HG02759 (cell line): ENCODE results near the gene SACS.

Source experiments
- ATAC-seq: cut with Tn5 transposase; IDR thresholded peaks from one replicate; pipeline ENCODE4 v1.9.1; 2021; ENCODE audit warnings: mild to moderate bottlenecking, moderate library complexity; ENCODE audit not compliant: unreplicated experiment

SACS gene

DNA sequence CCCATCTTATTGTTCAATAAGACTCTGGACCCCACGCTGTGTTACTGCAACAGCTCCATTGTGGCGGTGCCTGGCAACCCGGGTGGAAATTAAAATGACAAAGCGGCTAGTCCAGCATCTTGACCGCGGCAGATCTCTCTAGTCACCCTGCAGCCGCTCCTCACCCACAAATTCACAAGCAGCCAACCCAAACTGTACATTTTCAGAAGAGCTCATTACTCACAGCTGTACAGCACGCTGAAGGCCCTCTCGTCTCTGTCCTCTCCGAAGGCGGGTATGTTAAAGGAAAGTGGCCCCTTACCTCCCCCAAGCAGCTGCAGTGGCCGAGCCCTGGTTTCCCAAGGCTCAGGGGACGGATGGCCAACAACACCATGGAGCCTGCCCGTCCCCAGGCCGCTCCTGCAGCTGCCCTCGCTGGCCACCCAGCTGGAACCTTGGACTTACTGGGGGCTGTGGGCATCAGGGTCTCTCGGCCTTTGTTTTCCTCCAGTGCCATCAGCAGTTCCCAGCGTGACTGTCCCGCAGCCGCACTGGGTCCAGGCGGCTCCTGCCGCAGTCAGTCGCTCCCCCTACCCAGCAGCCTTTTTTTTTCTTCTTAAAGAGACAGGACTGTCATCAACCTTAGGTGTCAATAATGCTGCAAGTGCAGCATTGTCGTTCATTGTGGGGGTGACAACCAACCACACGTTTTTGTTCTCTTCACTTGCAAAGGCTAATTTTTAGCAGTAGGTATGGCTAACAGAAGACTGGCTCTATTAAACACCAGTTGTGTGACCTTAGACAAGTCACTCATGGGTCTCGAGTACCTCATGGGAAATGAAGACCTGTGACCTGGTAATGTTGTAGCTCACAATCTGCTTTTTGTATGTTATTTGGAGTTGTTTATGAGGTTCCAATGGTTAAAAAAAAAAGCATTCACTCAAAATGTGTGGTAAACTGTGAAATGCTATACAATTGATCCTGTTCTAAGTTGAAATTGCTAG, at the start of gene SACS:
SACS (minus strand) TSS at position 532 of the 983 bp plus-strand sequence. CDS start 22,463 bp downstream, outside the sequence.
- no peak for ATAC-seq

GRCh38 chr13:23480324-23480723, 46.8 kb upstream of the SACS start:
- no peak for ATAC-seq

DNA sequence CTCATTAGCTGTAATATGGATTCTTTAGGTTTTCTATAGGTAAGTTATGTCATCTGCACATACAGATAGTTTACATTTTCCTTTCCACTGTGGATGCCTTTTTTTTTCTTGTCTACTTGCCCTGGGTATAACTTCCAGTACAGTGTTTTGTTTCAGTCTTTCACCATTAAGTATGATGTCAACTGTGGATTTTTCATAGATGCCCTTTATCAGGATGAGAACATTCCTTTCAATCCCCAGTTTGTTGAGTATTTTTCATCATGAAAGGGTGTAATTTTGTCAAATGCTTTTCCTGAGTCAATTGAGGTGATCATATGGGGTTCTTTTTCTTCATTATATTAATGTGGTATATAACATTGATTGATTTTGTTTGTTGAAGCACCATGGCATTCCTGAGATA, 43.6 kb upstream of the SACS start:
- no peak for ATAC-seq

DNA sequence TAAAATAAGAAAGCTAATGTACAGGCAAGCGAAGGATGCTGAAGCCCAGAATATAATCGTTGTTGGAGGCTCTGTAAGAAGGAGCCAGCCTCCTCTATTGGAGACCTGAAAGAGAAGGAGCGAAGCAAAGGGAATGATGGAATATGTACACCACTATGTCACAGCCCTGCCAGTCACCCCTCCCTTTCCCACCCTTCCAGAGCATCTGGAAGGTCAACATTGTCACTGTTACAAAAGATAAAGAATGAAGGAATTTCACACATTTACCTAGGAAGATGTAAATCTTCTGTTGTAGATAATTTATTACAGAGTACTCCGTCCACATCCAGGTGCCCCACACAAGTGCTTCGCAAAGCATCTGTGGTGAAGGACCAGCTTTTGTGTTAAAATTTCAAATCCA, 39.7 kb upstream of the SACS start:
- ATAC-seq: no peak

GRCh38 chr13:23472189-23472588, 38.7 kb upstream of the SACS start:
- ATAC-seq: no peak

DNA sequence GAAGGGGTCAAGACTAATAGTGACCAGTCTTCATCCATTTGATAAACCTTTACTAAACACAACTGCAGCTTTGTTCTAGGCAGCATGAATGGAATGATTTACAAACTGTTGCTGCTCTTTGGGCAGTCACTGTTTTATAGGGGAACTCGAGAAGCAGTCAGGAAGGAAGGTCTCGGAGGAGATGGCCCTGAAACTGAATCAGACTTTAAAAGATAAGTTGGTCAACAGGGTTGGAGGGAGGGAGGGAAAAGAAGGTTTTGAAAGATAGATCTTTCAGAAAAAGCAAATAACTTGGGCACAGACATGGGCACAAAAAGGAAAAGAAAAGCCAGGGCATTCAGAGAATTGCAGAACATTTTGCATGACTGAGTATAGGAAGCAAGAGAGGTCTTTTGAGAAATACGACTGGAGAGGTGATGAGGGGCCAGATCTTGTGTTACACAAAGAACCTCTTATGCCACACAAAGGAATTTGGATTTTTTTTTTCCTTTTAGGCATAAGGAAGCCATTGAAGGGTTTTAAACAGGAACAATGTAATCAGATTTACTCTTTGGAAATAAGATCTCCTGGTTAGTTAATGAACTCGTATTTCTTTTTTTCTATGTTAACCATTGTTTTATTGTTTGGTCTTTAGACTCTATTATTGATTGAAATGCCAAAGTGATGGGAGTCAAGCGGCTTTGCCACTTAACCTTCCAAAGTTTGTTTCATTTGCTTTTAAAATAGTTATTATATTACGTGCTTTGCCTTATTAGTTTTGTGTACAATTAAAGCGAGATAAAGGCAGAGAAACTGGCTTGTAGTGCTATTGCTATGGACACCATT, 37.5 kb upstream of the SACS start:
- no peak for ATAC-seq

DNA sequence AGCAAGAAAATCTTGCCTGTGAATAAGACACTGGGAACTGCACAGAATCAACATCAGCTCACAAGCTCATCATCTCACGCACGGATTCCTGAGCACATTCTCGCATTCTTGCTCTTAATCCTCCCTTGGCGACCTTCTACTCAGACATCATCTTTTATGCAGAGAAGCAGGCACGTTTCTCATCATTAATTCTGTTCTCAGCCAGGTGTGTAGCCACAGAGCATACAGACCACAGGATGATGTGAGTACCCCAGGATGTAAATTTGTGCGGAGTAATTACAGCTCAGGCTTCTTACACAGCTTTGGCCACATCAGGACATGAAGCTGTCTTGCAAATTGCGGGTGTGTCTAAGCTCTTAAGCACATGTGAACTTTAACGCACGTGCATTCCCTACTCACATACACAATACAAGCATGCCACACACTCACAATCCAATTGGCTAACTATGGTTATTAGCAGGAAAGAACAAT, 36.5 kb upstream of the SACS start:
- no peak for ATAC-seq

DNA sequence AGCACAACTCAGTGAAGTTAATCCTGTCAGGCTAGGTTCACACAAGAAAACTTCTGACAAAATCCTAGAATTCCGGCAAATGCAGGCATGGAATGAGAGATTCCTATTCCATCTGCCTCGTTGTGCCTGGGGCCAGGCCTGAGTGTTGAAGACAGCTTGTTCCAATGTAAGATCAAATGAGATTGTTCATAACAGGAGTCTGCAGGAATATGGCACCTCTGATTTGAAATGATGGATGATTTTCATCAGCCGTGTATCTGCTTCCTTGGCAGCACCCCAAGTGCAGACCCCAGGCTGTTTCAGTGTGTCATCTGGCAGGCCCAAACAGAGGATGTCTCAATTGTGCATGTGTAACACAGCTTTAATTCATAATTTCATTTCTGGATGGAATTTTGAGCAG, 35.3 kb upstream of the SACS start:
- no peak for ATAC-seq

GRCh38 chr13:23467932-23468278, 34.4 kb upstream of the SACS start:
- no peak for ATAC-seq

GRCh38 chr13:23467048-23467931, 33.8 kb upstream of the SACS start:
- no peak for ATAC-seq

DNA sequence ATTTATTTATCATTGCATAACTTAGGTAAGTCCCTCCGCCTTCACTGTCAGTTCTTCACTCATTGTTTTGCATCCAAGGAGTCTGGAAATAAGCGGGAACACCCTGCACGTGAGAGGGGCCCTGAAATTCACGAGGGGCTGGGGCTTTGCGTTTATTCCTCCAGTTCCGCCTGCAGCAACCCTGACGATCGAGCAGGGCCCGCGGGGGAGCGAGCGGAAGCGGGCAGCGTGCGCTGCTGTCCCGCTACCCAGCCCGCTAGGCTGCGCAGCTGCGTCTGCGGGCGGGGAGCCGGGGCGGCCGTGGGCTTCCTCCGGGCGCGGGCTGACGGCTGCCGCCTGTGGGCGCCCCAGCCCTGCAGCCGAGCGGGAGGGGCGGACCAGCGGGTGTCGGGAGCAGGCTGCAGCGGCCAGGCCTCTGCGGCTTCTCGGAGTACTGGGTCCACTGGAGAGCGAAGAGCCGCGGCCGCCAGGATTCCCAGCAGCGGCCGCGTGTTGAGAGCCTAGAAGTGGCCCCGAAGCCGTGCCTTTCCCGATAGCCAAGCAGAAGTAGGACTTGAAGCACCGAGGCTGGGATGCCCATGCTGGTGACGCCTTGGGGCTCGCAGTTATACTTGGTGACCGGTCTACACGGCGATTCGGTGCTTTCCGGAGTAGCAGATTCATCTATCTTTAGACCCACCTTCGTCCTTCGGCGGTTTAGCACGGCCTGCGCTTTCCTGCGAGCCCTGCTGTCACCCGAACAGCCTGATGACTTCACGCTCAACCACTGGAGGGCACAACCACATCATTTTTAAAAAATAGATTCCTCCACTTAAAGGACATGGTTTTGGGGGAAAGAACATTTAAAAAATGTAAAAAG, 32.9 kb upstream of the SACS start:
- peak; percentile 87 for ATAC-seq

- no peak for ATAC-seq
Observed at GRCh38 chr13:23463661-23464060, 30.2 kb upstream of the SACS start.

DNA sequence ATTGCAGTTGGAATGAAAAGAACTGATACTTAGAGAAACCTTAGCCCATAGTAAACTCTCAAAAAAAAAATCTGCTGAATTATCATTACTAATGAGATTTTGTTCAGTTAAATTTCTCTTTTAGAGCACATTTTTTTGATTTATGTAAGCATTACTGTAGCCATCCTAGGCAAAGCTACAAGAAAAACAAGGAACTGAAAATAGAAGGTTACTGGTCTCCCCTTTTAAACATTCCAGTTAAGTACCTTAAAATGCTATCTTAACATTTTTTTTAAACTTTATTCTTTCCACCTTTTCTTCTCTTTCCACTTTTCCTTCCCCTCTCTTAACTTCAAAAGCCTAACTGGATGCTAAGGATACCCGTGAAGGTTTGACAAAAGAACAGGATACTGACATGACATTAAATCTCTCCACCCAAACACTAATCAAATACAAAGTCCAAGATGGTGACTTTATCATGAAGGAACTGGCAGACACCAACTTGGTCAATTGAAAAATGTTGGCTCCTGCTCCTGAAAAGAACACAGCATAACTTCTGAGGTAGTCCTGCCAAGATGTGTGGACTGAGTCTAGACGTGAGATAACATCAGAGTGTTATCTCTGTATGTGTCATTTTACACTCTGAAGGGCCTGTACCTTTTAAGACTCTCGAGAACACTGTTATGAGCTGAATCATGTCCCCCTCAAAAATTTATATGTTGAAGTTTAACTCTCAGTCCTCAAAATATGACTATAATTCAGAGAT, 29.5 kb upstream of the SACS start:
- ATAC-seq: no peak

DNA sequence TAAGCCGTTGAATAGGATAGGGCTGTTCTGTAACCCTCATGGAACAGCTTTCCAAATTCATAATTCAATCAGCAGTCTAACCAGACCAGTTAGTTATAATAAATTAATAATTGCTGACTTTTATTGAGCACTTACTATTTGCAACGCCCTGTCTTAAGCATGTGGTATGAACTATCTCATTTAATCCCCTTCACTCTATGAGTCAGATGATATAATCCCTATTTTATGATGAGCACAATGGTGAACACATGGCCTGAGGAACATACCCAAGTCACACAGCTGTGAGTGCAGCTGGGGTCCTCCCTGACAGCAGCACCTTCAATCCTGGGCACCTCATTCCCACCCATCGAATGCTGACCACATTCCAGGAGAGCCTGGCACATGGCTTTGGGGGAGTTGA, 28.0 kb upstream of the SACS start:
- no peak for ATAC-seq

GRCh38 chr13:23460921-23461320, 27.4 kb upstream of the SACS start:
- ATAC-seq: no peak

DNA sequence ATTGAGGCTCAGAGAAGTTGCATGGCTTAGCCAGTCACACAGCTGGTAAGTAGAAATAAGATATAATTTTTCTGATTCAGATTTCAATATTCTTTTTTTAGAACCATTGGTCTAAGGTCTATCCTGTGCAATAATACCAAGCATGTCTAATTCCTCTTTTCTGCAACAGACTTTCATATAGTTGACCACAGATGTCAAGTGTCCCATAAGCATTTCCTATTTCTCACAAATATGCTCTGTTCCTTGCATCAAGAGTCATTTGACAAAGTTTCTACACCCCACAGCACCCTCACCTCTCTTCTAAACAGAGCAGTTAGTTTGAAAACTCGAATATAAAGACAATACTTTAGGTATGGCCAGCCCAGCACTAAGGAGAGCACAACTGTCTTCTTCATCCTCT, 26.8 kb upstream of the SACS start:
- peak; percentile 76 for ATAC-seq

DNA sequence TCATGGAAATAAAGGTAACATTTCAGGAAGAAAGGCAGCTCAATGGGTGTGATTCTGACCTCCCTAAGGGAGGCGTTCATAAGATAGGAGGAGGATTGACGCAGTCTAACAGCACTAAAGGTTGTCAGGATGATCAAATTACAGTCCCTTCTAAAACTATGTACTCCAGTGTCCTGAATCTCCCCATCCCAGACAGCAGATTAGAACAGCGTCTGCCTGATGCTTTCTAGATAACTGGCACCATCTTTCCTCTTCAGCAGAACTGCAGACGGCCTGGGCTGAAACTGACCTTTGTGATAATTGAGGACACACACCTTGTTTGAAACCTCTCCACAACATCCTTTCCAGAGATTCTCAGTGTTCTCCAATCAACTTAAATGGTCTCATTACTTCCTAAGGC, 25.5 kb upstream of the SACS start:
- ATAC-seq: no peak

DNA sequence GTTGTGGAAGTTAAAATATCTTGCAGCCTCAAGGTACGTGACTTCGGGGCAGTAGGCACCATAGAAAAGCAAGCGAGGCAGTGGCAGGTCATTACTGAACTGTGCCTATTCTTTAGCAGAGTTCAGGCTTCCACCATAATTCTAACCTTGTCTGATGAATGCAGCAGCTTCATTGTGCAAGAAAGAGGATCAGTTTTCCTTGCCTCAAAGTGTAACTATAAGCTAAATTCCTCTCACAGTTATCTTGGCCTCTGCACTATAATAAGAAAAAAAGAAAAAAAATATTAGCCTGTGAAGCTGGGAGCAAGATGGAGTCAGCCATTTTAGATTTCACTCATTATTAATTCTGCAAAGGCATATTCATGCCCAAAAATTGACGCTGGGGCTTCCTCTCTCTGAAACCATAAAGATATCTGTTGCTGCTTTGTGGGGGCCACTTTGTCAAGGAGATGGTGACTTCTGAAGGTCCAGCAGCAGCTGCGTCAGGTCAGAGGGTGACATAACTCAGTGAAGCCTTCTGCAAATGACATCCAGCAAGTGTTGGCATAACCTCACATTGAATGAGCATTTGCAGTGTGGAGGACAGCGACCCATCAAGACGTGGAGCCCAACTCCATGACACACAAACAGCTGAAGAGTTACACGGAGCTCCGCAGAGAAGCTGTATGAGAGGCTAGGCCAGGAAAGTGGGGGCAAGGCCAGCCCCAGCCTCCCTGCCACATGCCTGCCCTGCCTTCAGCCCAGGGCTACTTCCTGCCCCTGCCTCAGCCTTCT, 23.1 kb upstream of the SACS start:
- ATAC-seq: no peak
